B cell (primary cell): ENCODE measurements around the gene SRGAP1.

Experiments used
- EZH2 ChIP-seq: IDR thresholded peaks from 2 replicates; pipeline ENCODE4 v1.6.1; 2012; ENCODE audit warnings: borderline replicate concordance, low read depth, mild to moderate bottlenecking, moderate library complexity, low read length; ENCODE audit not compliant: insufficient read depth, poor library complexity, severe bottlenecking
- TF ChIP-seq, protein P1 (sequence below): fragments of 200-600 bp; IDR thresholded peaks from one replicate; pipeline ENCODE4 v1.8.0; 2022; ENCODE audit warnings: antibody characterized with exemption, mild to moderate bottlenecking

DNA sequence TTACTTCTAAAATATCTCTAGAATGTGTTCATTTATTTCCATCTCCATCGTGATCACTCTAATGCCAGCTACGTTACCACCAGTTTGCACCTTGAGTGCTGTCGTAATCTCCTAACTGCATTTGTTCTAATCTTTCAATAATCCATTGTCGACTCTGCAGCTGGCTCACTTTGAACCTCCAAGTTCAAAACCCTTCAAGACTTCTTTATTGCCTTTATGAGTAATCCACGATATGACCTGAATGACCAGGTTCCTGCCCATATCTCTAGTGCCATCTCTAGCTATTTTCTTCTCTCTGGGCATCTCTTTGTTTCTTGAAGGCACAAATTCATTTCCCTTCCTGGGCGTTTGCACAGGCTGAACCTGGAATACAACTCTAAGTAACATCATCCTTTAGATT lies 76.7 kb downstream of the SRGAP1 start:
- TF ChIP-seq, protein P1, sequence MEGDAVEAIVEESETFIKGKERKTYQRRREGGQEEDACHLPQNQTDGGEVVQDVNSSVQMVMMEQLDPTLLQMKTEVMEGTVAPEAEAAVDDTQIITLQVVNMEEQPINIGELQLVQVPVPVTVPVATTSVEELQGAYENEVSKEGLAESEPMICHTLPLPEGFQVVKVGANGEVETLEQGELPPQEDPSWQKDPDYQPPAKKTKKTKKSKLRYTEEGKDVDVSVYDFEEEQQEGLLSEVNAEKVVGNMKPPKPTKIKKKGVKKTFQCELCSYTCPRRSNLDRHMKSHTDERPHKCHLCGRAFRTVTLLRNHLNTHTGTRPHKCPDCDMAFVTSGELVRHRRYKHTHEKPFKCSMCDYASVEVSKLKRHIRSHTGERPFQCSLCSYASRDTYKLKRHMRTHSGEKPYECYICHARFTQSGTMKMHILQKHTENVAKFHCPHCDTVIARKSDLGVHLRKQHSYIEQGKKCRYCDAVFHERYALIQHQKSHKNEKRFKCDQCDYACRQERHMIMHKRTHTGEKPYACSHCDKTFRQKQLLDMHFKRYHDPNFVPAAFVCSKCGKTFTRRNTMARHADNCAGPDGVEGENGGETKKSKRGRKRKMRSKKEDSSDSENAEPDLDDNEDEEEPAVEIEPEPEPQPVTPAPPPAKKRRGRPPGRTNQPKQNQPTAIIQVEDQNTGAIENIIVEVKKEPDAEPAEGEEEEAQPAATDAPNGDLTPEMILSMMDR: no peak
- no peak for TF ChIP-seq EZH2
